Tibial nerve (tissue), 4 donors: ENCODE data around the gene KCNG4.

ENCODE experiments used
- CTCF ChIP-seq, 5 experiments: fragments of 200-600 bp in 3 of 5; fragments of 450-650 bp in 2 of 5; sonication (generic) in 3 of 5; IDR thresholded peaks; one replicate each; pipeline ENCODE4 v1.5.1; 2016 to 2019; ENCODE audit warnings: antibody characterized with exemption in 5 of 5, mild to moderate bottlenecking in 3 of 5, moderate library complexity in 2 of 5
- EP300 ChIP-seq, 2 donors: sonication (generic); formaldehyde crosslinking; IDR thresholded peaks; one replicate each; pipeline ENCODE4 v1.6.1; 2017; ENCODE audit warnings: antibody characterized with exemption in 2 of 2, mild to moderate bottlenecking in 1 of 2
- POLR2A ChIP-seq, 2 donors: fragments of 450-650 bp; IDR thresholded peaks; one replicate each; pipeline ENCODE4 v1.6.1; 2017; ENCODE audit warnings: antibody characterized with exemption in 2 of 2, mild to moderate bottlenecking in 2 of 2, moderate library complexity in 2 of 2

GRCh38 chr16:84259691-84260090, 19.9 kb upstream of the KCNG4 start:
- no peak for TF ChIP-seq CTCF (IDR thresholded peaks at IDR 0.05)
- no peak for TF ChIP-seq POLR2A (IDR thresholded peaks at IDR 0.05)
- no peak for TF ChIP-seq EP300 (IDR thresholded peaks at IDR 0.05)
